ENCODE data around the gene FBXO47.

GRCh38 chr17:39016193-39017153 lies 49.3 kb upstream of the FBXO47 start:
- no peak for TF ChIP-seq CTCF (IDR thresholded peaks at IDR 0.05)
- no peak for TF ChIP-seq EP300 (IDR thresholded peaks at IDR 0.05)
- no peak for TF ChIP-seq POLR2AphosphoS5 (IDR thresholded peaks at IDR 0.05)
